NK-92 treated with Interleukin-12 subunit alpha and Interleukin-12 subunit beta, amount 100 ng/mL, for 24 hours (cell line): Measurements from ENCODE around the gene TBC1D13.
"Not testable (repeated sequence)": the region's sequence is repeated elsewhere in the genome, so short reads cannot be mapped to it uniquely, and the experiment has no call there.

Experiments
- DNase-seq: peaks from one replicate; lab custom pipeline; 2025; lab: John Stamatoyannopoulos, UW

TBC1D13 gene

GRCh38 chr9:128820665-128821583 lies 33.9 kb downstream of the TBC1D13 start:
- no peak for DNase-seq

- no peak for DNase-seq
Measured at GRCh38 chr9:128821584-128822406, 34.7 kb downstream of the TBC1D13 start.

GRCh38 chr9:128822407-128823042 lies 35.5 kb downstream of the TBC1D13 start:
- no peak for DNase-seq

GRCh38 chr9:128823362-128823902 lies 36.4 kb downstream of the TBC1D13 start:
- DNase-seq, result no peak

GRCh38 chr9:128823903-128824406 lies 36.9 kb downstream of the TBC1D13 start:
- no peak for DNase-seq

GRCh38 chr9:128824911-128825310 lies 37.9 kb downstream of the TBC1D13 start:
- no peak for DNase-seq

GRCh38 chr9:128825923-128826700 lies 39.1 kb downstream of the TBC1D13 start:
- no peak for DNase-seq

GRCh38 chr9:128828267-128828666 lies 41.2 kb downstream of the TBC1D13 start:
- no peak for DNase-seq

GRCh38 chr9:128828719-128829452 lies 41.8 kb downstream of the TBC1D13 start:
- DNase-seq, result no peak

GRCh38 chr9:128829477-128830251 lies 42.6 kb downstream of the TBC1D13 start, which contains the start of gene SPOUT1:
Gene SPOUT1 (minus strand): TSS chr9:128829794. CDS start chr9:128829780, 14 bp downstream.
- peak; percentile 83 for DNase-seq

GRCh38 chr9:128833696-128834095 lies 46.6 kb downstream of the TBC1D13 start:
- DNase-seq, result no peak

GRCh38 chr9:128835246-128836210 lies 48.5 kb downstream of the TBC1D13 start:
- DNase-seq, result no peak

- DNase-seq, result no peak
Measured at GRCh38 chr9:128836509-128837145, 49.6 kb downstream of the TBC1D13 start.

GRCh38 chr9:128838338-128838737 lies 51.3 kb downstream of the TBC1D13 start:
- no peak for DNase-seq

GRCh38 chr9:128840524-128840923 lies 53.5 kb downstream of the TBC1D13 start:
- no peak for DNase-seq

- DNase-seq, result no peak
Measured at GRCh38 chr9:128841694-128842492, 54.8 kb downstream of the TBC1D13 start.

- not testable (repeated sequence) for DNase-seq
Measured at GRCh38 chr9:128843171-128843570, 56.1 kb downstream of the TBC1D13 start.
